Panc1 (cell line): ENCODE results near the gene FAM229B. TPM values are rescaled to one million over a fixed set of nuclear protein-coding genes. Genes with fewer than 3 reads are reported as not detected.

Source experiments
- ATAC-seq: fragments of 200-7000 bp; cut with Tn5 transposase; 2 replicates; pipeline ENCODE4 v1.9.1; 2020; ENCODE audit warnings: mild to moderate bottlenecking, moderate library complexity
- BruUV-seq: library from RNA; stranded (reverse); fragments of 400-500 nt; replicated peaks from 2 replicates; lab custom pipeline; 2021; lab: Mats Ljungman, UMichigan
- CTCF ChIA-PET: fragments of 300-600 bp; sonication (Branson Sonifier 250); formaldehyde crosslinking; loops from one replicate; lab custom pipeline; 2022; ENCODE audit warnings: antibody characterized with exemption; lab: Charles Lee
- POLR2A ChIA-PET: fragments of 300-600 bp; sonication (Branson Sonifier 250); formaldehyde crosslinking; loops from one replicate; lab custom pipeline; 2022; ENCODE audit warnings: antibody characterized with exemption; lab: Charles Lee
- DNase-seq: peaks from one replicate; pipeline ENCODE4 v3.0.0-alpha.2; 2010; ENCODE audit warnings: low read depth, low spot score
- H3K27ac ChIP-seq: 2 replicates; pipeline ENCODE4 v1.5.1; 2011; ENCODE audit warnings: mild to moderate bottlenecking, low read length, inconsistent platforms
- H3K27me3 ChIP-seq: fragments of 200-500 bp; sonication (Bioruptor generic); 2 replicates; pipeline ENCODE4 v1.6.0; 2014; ENCODE audit warnings: low read length, inconsistent platforms; ENCODE audit not compliant: control insufficient read depth, insufficient read depth
- H3K36me3 ChIP-seq: fragments of 200-500 bp; sonication (Bioruptor generic); 2 replicates; pipeline ENCODE4 v1.5.1; 2014; ENCODE audit warnings: inconsistent platforms, mild to moderate bottlenecking, low read length, moderate library complexity; ENCODE audit not compliant: control insufficient read depth, insufficient read depth
- H3K4me1 ChIP-seq: 2 replicates; pipeline ENCODE4 v1.5.1; 2011; ENCODE audit warnings: inconsistent platforms, mild to moderate bottlenecking, low read length, moderate library complexity; ENCODE audit not compliant: control insufficient read depth, insufficient read depth
- H3K4me3 ChIP-seq, 2 experiments: 2 replicates each; pipeline ENCODE4 v1.5.1; 2011 to 2012; ENCODE audit warnings: low read depth in 2 of 2, low read length in 2 of 2, mild to moderate bottlenecking in 2 of 2, inconsistent platforms in 1 of 2, moderate library complexity in 1 of 2
- H3K9me3 ChIP-seq: fragments of 200-500 bp; sonication (Bioruptor generic); 2 replicates; pipeline ENCODE4 v1.5.1; 2014; ENCODE audit warnings: low read depth, mild to moderate bottlenecking, inconsistent platforms, low read length, moderate library complexity; ENCODE audit not compliant: control insufficient read depth, insufficient read depth
- CTCF ChIP-seq: fragments of 450-650 bp; IDR thresholded peaks from 2 replicates; pipeline ENCODE4 v1.5.1; 2017; ENCODE audit warnings: mild to moderate bottlenecking
- POLR2AphosphoS5 ChIP-seq: IDR thresholded peaks from 2 replicates; pipeline ENCODE4 v1.6.1; 2012; ENCODE audit warnings: mild to moderate bottlenecking, low read depth, low read length, moderate library complexity
- SIN3A ChIP-seq: IDR thresholded peaks from 2 replicates; pipeline ENCODE4 v1.6.1; 2012; ENCODE audit warnings: low read depth, mild to moderate bottlenecking, low read length, moderate library complexity, borderline replicate concordance; ENCODE audit not compliant: insufficient read depth
- TCF7L2 ChIP-seq: IDR thresholded peaks from 2 replicates; pipeline ENCODE4 v1.6.1; 2011; ENCODE audit warnings: mild to moderate bottlenecking, low read depth, low read length, inconsistent platforms
- in situ Hi-C: cut with HindIII; loops from 2 replicates; pipeline ENCODE4 v1.10.0; 2016; ENCODE audit warnings: low sequenced_read_pairs, low pct_unique_long_range_greater_than_20kb
- intact Hi-C: fragments of 100-400 bp; cut with micrococcal nuclease; formaldehyde crosslinking; loops from one replicate; pipeline ENCODE4 v1.10.0; 2022; ENCODE audit not compliant: unreplicated experiment
- total RNA-seq: library from RNA; stranded (reverse); gene quantifications from one replicate; pipeline ENCODE4 v1.2.1, GENCODE V29; 2021; ENCODE audit not compliant: unreplicated experiment
- TF ChIP-seq, protein P1 (sequence below), 2 experiments: IDR thresholded peaks; 2 replicates each; pipeline ENCODE4 v1.6.1; 2011 to 2012; ENCODE audit warnings: low read depth in 2 of 2, control low read depth in 1 of 2, low read length in 1 of 2, mild to moderate bottlenecking in 1 of 2, moderate library complexity in 1 of 2; ENCODE audit not compliant: insufficient read depth in 1 of 2

FAM229B gene
- total RNA-seq, 1 experiment from 2014 or later, result 12.0 TPM

- no TSS peak for BruUV-seq
- H3K4me1 ChIP-seq, result no peaks in the 10 kb centered on the region
- no peaks in the 10 kb centered on the region for H3K36me3 ChIP-seq
- H3K9me3 ChIP-seq, result no peaks in the 10 kb centered on the region
- H3K27ac ChIP-seq, result no peak overlapping the region
- no peaks in the 10 kb centered on the region for H3K27me3 ChIP-seq
- ATAC-seq (no peak), DNase-seq (no peak)
- in situ Hi-C loops (no loop called here), intact Hi-C loops (no loop called here)
- TF ChIP-seq POLR2AphosphoS5 (no peak), SIN3A (no peak), CTCF (no peak), TCF7L2 (no peak)
- TF ChIP-seq, protein P1, sequence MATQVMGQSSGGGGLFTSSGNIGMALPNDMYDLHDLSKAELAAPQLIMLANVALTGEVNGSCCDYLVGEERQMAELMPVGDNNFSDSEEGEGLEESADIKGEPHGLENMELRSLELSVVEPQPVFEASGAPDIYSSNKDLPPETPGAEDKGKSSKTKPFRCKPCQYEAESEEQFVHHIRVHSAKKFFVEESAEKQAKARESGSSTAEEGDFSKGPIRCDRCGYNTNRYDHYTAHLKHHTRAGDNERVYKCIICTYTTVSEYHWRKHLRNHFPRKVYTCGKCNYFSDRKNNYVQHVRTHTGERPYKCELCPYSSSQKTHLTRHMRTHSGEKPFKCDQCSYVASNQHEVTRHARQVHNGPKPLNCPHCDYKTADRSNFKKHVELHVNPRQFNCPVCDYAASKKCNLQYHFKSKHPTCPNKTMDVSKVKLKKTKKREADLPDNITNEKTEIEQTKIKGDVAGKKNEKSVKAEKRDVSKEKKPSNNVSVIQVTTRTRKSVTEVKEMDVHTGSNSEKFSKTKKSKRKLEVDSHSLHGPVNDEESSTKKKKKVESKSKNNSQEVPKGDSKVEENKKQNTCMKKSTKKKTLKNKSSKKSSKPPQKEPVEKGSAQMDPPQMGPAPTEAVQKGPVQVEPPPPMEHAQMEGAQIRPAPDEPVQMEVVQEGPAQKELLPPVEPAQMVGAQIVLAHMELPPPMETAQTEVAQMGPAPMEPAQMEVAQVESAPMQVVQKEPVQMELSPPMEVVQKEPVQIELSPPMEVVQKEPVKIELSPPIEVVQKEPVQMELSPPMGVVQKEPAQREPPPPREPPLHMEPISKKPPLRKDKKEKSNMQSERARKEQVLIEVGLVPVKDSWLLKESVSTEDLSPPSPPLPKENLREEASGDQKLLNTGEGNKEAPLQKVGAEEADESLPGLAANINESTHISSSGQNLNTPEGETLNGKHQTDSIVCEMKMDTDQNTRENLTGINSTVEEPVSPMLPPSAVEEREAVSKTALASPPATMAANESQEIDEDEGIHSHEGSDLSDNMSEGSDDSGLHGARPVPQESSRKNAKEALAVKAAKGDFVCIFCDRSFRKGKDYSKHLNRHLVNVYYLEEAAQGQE (IDR thresholded peaks at IDR 0.05; ENCODE audit: insufficient read depth in 1 of 2, low read depth in 2 of 2, low read length in 1 of 2), result no peak
- ChIA-PET CTCF (no interaction called here), POLR2A (no interaction called here)
- H3K4me3 ChIP-seq, result no peak overlapping the region
Measured at GRCh38 chr6:112113918-112114317, 26.5 kb downstream of the FAM229B start.

GRCh38 chr6:112114577-112115223 is 27.3 kb downstream of the FAM229B start:
- CTCF ChIA-PET, result no interaction called here
- POLR2A ChIA-PET, result no interaction called here
- no peak for ATAC-seq
- H3K9me3 ChIP-seq, result no peaks in the 10 kb centered on the region
- in situ Hi-C loops (no loop called here), intact Hi-C loops (no loop called here)
- H3K27ac ChIP-seq, result no peak overlapping the region
- TF ChIP-seq SIN3A (no peak), POLR2AphosphoS5 (no peak), TCF7L2 (no peak), CTCF (no peak)
- TF ChIP-seq, protein P1 (IDR thresholded peaks at IDR 0.05; ENCODE audit: insufficient read depth in 1 of 2, low read depth in 2 of 2, low read length in 1 of 2), result no peak
- H3K36me3 ChIP-seq, result no peaks in the 10 kb centered on the region
- no peaks in the 10 kb centered on the region for H3K27me3 ChIP-seq
- no peak overlapping the region for H3K4me3 ChIP-seq
- H3K4me1 ChIP-seq, result no peaks in the 10 kb centered on the region
- DNase-seq, result no peak
- no TSS peak for BruUV-seq
